Measurements from ENCODE around the gene SBF2. TPM values are rescaled to one million over a fixed set of nuclear protein-coding genes. Genes with fewer than 3 reads are reported as not detected.

The SBF2 gene
- total RNA-seq, 1 experiment from 2014 or later = 30.2 TPM

- Mint-ChIP-seq H3K9me3 (no peaks in the 10 kb centered on the region), H3K36me3 (ENCODE audit: insufficient read depth in 1 of 3, low read depth in 3 of 3) (peaks cover 0 to 5% (median 0%) of the 10 kb centered on the region in 3 experiments; a peak in 1 of 7 replicates), H3K27me3 (ENCODE audit: low read depth) (no peaks in the 10 kb centered on the region), H3K4me3 (no peak overlapping the region), H3K27ac (no peak overlapping the region), H3K4me1 (peaks cover 9 to 12% of the 10 kb centered on the region in 2 experiments)
- Histone ChIP-seq H2BK120ac (ENCODE audit: low read depth, low read length, poor library complexity, severe bottlenecking) (no peak overlapping the region), H3K4me1 (ENCODE audit: insufficient read depth, low read length) (no peaks in the 10 kb centered on the region), H3K27ac (ENCODE audit: insufficient read length, low read depth, low read length) (no peak overlapping the region), H4K8ac (replicated peaks; ENCODE audit: insufficient read length, low read depth, low read length) (no peak overlapping the region), H3T11ph (ENCODE audit: low read length) (no peak overlapping the region), H4K20me1 (ENCODE audit: control insufficient read depth, insufficient read depth, insufficient read length) (no peaks in the 10 kb centered on the region), H2AFZ (ENCODE audit: low read length) (no peak overlapping the region), H3K18ac (ENCODE audit: insufficient read length, low read depth, low read length) (no peak overlapping the region), H3K23ac (ENCODE audit: insufficient read length, low read depth, low read length) (no peak overlapping the region), H4K91ac (ENCODE audit: insufficient read length, low read depth, low read length) (no peak overlapping the region), H3K9ac (ENCODE audit: extremely low read depth, insufficient read length, low read length) (no peak overlapping the region), H3K79me2 (ENCODE audit: insufficient read depth, low read length) (no peaks in the 10 kb centered on the region), H2BK12ac (ENCODE audit: insufficient read length, low read depth, low read length) (no peak overlapping the region), H3K56ac (ENCODE audit: insufficient read length, low read depth, low read length) (no peak overlapping the region), H4K5ac (ENCODE audit: insufficient read length, low read depth, low read length) (no peak overlapping the region), H3K9me3 (ENCODE audit: control insufficient read depth, low read depth, low read length) (no peaks in the 10 kb centered on the region), H2AK5ac (ENCODE audit: insufficient read length, low read length) (no peak overlapping the region), H3K4me2 (ENCODE audit: insufficient read depth, insufficient read length, low read length) (no peak overlapping the region), H3K4ac (ENCODE audit: low read depth, low read length) (no peak overlapping the region), H2BK20ac (ENCODE audit: low read depth, low read length, poor library complexity, severe bottlenecking) (no peak overlapping the region), H2BK15ac (ENCODE audit: low read depth, low read length) (no peak overlapping the region), H2BK5ac (ENCODE audit: insufficient read length, low read length) (no peak overlapping the region), H3K23me2 (ENCODE audit: insufficient read length, low read depth, low read length, poor library complexity, severe bottlenecking) (no peaks in the 10 kb centered on the region), H3K79me1 (ENCODE audit: insufficient read depth, low read depth, low read length, poor library complexity, severe bottlenecking) (peaks cover 2% of the 10 kb centered on the region), H3K14ac (ENCODE audit: insufficient read depth, low read length) (no peak overlapping the region), H3K27me3 (ENCODE audit: insufficient read depth, low read length) (no peaks in the 10 kb centered on the region)
- TF ChIP-seq, protein P1, sequence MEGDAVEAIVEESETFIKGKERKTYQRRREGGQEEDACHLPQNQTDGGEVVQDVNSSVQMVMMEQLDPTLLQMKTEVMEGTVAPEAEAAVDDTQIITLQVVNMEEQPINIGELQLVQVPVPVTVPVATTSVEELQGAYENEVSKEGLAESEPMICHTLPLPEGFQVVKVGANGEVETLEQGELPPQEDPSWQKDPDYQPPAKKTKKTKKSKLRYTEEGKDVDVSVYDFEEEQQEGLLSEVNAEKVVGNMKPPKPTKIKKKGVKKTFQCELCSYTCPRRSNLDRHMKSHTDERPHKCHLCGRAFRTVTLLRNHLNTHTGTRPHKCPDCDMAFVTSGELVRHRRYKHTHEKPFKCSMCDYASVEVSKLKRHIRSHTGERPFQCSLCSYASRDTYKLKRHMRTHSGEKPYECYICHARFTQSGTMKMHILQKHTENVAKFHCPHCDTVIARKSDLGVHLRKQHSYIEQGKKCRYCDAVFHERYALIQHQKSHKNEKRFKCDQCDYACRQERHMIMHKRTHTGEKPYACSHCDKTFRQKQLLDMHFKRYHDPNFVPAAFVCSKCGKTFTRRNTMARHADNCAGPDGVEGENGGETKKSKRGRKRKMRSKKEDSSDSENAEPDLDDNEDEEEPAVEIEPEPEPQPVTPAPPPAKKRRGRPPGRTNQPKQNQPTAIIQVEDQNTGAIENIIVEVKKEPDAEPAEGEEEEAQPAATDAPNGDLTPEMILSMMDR (conservative IDR thresholded peaks at IDR 0.05) = no peak
- DNase-seq = no peak
These were observed 32.2 kb downstream of the SBF2 start for GRCh38 chr11:10261821-10262220.

Measured in H9 (cell line).